GM19468 (cell line): Measurements from ENCODE around the gene MEGF6.
"Not testable (repeated sequence)": the region's sequence is repeated elsewhere in the genome, so short reads cannot be mapped to it uniquely, and the experiment has no call there.

Source experiments
- ATAC-seq: cut with Tn5 transposase; IDR thresholded peaks from one replicate; pipeline ENCODE4 v1.9.1; 2021; ENCODE audit warnings: mild to moderate bottlenecking, moderate library complexity, moderate number of reproducible peaks; ENCODE audit not compliant: unreplicated experiment; ENCODE audit errors: extremely low read depth

MEGF6 gene

GRCh38 chr1:3596663-3597598, 14.4 kb downstream of the MEGF6 start:
- ATAC-seq = no peak

GRCh38 chr1:3595949-3596348, 15.4 kb downstream of the MEGF6 start:
- ATAC-seq = no peak

- ATAC-seq = no peak
These were observed 16.5 kb downstream of the MEGF6 start for GRCh38 chr1:3594706-3595377.

GRCh38 chr1:3593745-3594144, 17.6 kb downstream of the MEGF6 start:
- ATAC-seq = no peak

GRCh38 chr1:3593334-3593733, 18.0 kb downstream of the MEGF6 start:
- ATAC-seq = no peak

GRCh38 chr1:3590951-3591865, 20.1 kb downstream of the MEGF6 start:
- ATAC-seq = no peak

GRCh38 chr1:3590139-3590763, 21.1 kb downstream of the MEGF6 start:
- no peak for ATAC-seq

- ATAC-seq = no peak
These were observed 22.9 kb downstream of the MEGF6 start for GRCh38 chr1:3588395-3588794.

- no peak for ATAC-seq
These were observed 24.1 kb downstream of the MEGF6 start for GRCh38 chr1:3586986-3587759.

GRCh38 chr1:3585940-3586568, 25.3 kb downstream of the MEGF6 start:
- no peak for ATAC-seq

- not testable (repeated sequence) for ATAC-seq
These were observed 25.9 kb downstream of the MEGF6 start for GRCh38 chr1:3585353-3585868.

GRCh38 chr1:3584915-3585314, 26.4 kb downstream of the MEGF6 start:
- ATAC-seq = no peak

- ATAC-seq = not testable (repeated sequence)
These were observed 27.6 kb downstream of the MEGF6 start for GRCh38 chr1:3583751-3584150.

- no peak for ATAC-seq
These were observed 29.8 kb downstream of the MEGF6 start for GRCh38 chr1:3581296-3582036.

GRCh38 chr1:3580231-3580630, 31.1 kb downstream of the MEGF6 start:
- ATAC-seq = no peak

- no peak for ATAC-seq
These were observed 31.7 kb downstream of the MEGF6 start for GRCh38 chr1:3579626-3580025.

- no peak for ATAC-seq
These were observed 32.4 kb downstream of the MEGF6 start for GRCh38 chr1:3578906-3579305.

GRCh38 chr1:3578433-3578805, 32.9 kb downstream of the MEGF6 start:
- ATAC-seq = no peak
